Activated CD8-positive, alpha-beta memory T cell treated with anti-CD3 and anti-CD28 coated beads, Interleukin-2, amount 50 U/mL, for 48 hours (primary cell): ENCODE measurements around the gene ALDH3A2.

ENCODE experiments used
- DNase-seq: peaks from one replicate; pipeline ENCODE4 v3.0.0-alpha.2; 2020

ALDH3A2 gene

DNA sequence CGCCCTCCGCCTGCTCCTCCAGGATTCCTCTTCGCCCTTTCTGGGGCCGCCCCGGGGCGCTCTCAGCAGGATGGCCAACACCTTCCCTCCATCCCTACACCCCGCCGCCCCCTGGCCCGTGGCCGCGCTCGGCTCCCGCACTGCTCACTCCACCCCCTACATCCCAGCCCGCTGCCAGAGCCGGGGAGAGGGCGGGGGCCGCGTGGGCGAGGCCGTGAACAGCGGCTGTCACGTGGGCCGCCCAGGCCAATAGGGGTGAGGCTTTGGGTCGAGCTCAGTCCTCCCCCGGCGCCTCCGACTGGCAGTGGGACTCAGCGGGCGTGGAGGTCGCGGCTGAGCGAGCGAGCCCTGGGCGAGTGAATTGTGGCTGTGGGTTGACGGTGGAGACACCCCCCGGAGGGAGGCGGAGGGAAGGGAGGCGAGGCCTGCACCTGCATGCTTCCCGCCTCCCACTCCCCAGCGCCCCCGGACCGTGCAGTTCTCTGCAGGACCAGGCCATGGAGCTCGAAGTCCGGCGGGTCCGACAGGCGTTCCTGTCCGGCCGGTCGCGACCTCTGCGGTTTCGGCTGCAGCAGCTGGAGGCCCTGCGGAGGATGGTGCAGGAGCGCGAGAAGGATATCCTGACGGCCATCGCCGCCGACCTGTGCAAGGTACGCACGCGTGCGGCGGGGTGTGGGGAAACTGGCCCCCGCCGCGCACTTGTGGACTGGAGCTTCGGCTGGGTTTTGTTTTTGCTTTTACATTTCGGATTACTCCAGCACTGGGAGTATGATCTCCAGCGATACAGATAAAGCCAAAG, at the start of gene ALDH3A2:
ALDH3A2 (plus strand) TSS at position 277 of the 799 bp plus-strand sequence; CDS start at position 498, 221 bp downstream.
- DNase-seq, result peak; percentile 96

DNA sequence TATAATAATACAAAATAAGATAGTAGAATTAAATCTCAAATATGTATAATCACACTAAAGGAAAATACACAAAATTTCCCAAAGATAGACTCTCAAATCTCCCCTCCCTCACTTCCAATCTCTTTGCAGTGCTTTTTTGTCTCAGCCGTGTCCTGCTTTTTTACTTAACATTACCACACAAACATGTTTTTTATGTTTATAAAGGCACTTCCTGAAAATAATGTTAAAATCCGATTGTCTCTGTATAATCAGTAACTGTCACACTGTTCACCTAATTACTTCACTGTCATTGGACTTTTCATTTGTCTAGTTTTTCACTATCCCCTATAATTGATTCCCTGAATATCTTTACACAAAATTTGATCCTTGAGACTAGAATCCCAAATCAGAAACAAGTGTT, 38.2 kb upstream of the ALDH3A2 start:
- DNase-seq, result no peak

DNA sequence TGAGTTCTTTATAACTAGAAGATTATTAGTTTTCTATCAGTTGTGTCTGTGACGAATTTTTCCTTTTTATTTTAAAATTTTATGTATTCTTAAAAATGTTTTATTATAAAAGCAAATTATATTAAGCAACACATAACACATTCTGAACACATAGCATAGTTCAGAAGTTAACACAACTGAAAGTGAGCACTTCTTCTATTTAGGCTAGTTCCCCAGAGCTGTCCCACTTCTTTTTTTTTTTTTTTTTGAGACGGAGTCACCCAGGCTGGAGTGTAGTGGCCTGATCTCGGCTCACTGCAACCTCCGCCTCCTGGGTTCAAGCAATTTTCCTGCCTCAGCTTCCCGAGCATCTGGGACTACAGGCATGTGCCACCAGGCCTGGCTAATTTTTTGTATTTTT, 37.7 kb upstream of the ALDH3A2 start:
- no peak for DNase-seq

DNA sequence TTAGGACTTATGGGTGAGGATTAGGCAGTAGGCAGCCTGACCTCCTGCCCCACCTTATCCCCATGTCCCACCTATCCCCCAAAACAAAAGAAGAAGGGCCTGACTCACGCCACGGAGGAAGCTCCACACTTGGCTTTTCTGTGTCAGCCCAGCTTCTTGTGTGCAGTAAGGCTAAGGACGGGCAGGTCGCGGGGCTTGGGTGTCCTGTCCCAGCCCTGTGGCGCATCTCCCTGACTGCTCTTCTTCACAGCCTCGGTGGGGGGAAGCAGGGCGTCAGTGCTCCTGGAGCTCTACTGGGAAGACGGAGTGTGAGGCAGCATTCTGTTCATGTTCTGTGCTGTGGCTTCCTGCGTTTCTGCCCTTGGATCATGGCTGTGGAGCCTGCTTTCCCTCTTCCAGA, 34.6 kb upstream of the ALDH3A2 start:
- no peak for DNase-seq

DNA sequence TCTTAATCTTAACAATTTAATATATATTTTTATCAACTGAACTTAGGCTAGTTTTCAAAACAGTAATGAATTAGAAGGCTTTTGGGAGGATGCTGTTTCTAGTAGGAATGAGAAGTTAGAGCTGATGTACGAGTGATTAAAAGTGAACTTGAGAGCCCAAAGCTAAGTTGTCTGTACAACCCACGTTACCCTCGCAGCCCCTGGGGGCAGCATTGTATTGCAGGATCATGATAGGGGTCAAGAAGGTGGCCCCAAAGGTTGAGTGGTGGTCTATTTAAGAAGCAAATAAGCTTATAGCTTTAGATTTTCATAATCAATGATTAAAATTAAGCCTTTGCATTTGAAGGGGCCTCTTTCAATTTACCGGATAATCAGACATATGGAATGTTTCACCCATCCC, 33.7 kb upstream of the ALDH3A2 start:
- DNase-seq, result no peak

DNA sequence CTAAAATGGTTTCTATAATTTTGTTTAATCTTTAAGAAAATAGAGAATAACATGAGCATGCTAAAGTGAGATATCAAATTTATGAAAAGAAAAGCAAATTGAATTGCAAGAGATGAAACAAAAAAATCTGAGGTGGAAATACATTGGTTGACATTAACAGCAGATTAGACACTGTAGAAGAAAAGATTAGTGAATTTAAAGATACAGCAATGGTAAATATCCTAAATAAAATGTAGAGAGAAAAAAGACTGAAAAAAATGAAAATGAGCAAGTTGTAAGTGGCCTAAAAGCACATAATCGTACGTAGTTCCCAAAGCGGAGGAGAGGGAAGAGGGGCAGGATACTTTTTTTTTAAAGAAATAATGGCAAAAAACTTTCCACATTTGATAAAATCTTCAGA, 30.5 kb upstream of the ALDH3A2 start:
- no peak for DNase-seq

DNA sequence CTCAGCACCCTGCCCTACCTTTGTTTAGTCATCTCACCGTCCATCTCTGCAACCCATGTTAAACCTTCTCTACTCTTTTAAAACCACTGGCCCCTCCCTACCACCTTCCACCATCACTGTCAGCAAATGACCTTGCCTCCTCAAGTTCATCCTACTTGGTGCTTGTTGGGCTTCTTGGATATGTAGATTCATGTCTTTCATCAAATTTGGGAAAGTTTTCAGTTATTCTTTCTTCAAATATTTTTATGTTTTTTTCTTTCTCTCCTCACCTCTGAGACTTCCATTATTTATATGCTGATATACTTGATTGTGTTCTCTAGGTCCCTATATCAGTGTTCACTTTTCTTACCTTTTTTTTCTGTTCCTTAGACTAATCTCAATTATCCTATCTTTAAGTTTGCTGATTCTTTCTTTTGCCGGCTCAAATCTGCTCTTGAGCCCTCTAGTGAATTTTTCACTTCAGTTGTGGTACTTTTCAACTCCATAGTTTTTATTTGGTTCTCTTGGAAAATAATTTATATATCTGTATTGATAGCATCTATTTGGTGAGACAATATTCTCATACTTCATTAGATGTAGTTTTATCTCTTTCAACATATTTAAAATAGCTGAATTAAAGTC, 28.7 kb upstream of the ALDH3A2 start:
- DNase-seq, result no peak

DNA sequence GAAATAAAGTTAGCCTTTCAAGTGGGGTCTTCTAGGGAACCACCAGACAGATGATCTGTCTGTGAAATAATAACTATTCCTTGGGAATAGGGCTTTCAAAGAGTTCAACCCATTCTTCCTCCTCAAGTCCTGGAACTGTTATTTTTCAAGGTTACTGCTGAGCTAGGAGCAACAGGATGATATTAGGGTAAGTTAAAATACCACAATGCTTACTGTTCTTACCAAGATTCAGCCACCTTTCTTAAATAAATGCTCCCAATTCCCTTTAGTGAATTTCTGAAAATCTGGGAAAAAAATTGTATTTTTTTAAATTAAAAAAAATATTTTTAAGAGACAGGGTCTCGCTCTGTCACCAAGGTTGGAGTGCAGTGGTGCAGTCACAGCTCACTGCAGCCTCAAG, 26.9 kb upstream of the ALDH3A2 start:
- no peak for DNase-seq

DNA sequence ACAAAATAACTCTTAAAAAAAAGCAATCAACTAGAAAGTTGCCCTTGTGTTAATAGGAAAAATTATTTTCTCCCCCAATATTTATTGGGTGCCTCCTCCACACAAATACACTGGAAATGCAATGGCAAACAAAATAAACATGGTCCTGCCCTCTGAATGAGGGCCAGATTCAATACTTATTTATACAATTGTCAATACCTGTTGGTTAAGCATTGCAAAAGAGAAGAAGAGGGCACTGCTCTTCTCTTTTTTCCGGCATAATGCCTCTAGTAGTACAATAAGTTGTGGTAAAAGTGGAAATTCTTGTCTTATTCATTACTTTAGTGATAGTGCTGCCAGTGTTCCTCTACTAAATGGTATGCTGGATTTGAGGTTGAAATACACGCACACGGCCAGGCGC, 22.5 kb upstream of the ALDH3A2 start:
- DNase-seq, result no peak

DNA sequence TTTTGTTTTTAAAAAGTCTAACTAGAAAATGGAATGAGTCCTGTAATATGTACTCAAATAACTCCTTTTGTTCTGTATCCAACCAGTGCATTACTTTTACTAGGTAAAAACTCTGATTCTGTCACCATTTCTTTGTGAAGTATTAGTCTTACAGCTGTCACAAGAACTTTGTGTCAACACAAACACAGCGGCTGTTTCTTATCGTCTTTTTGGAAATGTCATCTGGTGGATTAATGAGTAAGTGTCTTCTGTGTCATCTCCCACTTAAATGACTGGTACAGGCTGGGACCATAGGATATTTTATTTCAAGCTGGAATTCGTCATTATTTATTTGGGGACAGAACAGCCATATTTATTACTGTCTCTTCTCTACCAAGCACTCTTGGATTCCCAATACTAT, 19.1 kb upstream of the ALDH3A2 start:
- DNase-seq, result no peak

DNA sequence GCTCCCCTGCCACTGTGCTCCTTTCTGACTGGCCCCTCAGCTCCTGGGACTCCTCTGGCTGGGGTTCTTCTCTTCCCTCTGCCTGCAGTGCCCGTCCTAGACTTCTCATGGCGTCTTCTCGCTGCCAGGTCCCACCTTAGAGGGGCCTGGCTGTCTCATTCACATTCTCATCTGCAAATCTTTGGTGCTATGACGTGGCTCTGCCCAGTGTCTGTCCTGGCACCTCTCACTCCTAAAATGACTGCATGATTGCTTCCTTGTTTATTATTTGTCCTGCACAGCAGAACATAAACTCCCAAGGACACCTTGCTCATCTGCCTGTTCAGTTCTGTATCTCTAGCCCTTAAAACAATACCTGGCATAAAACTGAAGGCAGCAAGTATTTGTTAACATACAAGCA, 18.5 kb upstream of the ALDH3A2 start:
- no peak for DNase-seq

DNA sequence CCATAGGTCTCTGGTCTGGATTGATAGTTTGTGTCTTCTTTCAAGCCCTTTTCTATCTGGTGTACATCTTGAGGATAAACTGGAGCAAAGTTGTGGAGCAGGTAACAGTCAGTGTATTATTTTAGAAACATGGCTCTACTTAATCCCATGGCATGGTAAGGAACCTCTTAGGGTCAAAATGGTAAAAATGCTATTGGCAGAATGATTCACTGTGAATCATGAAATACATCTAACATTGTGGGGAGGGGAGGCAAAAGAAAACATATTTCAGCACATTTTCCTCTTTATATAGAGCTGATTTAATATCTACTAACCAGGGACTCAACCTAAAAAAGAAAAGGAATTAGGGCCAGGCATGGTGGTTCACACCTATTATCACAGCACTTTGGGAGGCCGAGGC, 17.9 kb upstream of the ALDH3A2 start:
- no peak for DNase-seq

DNA sequence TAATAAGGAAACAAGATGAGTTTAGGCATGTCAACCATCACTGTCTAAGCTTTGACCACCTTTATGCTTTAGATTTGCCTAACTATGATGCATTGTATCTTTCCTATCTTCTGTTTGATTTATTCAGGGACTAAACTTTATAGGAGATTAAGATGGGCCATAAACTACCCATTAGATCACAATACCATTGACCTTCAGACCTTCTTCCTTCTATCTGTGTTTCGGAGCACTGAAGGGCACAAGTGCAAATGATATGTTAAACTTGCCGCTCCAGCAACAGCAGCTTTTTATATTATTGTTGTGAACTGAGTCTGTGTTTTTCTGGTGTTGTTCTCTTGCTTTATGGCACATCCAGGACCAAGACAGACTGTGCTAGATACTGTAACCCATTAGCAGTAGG, 16.6 kb upstream of the ALDH3A2 start:
- DNase-seq, result no peak

DNA sequence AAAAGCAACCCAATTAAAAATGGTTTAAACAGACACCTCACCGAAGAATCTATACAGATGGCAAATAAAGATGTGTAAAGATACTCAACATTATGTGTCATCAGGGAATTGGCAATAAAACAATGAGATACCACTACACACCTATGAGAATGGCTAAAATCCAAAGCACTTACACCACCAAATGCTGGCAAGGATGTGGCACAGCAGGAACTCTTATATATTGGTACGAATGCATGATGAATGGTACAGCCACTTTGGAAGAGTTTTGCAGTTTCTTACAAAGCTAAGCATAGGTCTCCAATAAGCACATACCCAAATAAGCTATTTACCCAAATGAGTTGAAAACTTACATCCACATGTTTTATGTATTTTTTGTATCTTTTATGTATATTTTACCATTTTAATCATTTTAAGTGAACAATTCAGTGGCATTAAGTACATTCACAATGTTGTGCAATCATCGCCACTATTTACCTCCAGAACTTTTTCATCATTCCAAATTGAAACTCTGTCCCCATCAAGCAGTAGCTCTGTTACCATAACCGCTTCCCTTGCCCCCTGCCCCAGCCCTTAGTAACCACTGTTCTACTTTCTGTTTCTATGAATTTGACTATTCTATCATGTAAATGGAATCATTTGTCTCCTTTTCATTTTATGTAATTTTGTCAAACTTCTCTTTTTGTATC, 6.7 kb upstream of the ALDH3A2 start:
- no peak for DNase-seq

DNA sequence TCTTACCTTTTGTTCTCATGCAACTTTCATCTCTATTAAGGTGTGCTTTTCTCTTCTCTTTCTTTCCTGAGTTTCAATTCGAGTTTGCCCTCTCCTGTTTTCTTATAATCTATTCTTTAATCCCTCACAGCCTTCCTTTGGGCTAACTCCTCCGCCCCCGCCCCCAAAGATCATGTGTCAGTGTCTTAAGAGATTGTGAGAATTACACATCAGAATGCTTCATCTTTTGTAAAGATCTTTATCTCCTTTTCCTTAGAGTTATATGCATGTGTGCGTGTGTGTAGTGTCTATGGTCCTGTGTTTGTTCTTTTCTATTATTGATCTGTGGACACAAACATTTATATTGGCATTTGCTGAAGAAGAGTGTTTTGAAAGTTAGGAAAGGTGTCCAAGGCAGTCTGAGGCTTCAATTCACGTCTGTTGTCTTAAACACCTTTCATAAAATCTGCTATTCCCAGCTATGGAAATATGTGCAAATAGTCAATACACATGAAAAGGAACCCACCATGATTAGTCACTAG, 6.1 kb upstream of the ALDH3A2 start:
- DNase-seq, result no peak

DNA sequence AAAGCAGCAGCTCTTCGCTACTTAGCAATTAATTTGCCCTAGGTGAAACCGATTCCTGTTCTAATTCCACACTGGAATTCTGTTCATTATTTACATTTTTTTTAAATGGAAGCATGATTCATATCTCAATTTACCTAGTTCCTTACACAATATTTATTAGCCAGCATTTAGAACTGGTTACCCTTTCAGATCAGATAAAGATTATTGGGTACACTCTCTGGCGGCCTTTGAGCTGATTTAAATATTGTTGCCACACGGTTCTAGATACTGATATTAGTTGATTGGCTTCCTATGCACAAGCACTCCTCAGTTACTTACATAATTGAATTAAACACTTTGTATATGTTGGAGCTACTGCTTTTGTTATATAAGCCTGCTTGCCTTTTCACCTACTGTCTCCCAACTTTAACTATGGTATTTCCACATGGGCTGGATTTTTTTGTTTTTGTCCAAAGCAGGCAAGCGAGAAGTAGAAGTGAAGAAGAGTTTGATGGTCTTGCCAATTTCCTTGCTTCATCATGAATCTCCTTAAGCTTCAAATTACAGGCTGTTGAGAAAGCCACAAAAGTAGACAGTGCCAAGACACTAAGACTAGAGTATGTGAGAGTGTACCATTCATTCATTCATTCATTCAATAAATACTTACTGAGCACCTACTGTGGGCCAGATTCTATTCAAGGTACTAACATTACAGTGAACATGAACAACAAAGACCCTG, 3.9 kb upstream of the ALDH3A2 start:
- DNase-seq, result no peak

DNA sequence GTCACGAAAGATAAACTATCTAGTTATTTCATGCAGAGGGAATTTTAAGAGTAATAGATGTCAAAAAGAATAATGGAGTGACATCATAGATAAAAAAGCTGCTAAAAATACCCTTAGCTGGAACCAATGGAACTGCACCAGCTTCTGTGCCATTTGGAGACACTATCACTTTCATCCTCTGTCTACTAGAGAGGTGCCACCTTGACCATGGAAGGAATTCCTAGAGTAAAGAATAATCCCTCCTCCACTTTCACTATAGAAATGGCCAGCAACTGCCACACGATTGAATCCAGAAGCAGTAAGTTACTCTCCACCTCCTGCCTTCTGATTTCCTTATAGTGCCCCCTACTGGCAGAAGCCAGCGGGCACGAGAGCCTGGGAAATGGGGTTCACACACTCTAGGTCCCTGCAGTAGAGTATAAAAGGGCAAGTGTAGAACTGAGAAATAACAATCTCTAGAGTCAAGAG, 2.8 kb upstream of the ALDH3A2 start:
- DNase-seq, result peak; percentile 82

DNA sequence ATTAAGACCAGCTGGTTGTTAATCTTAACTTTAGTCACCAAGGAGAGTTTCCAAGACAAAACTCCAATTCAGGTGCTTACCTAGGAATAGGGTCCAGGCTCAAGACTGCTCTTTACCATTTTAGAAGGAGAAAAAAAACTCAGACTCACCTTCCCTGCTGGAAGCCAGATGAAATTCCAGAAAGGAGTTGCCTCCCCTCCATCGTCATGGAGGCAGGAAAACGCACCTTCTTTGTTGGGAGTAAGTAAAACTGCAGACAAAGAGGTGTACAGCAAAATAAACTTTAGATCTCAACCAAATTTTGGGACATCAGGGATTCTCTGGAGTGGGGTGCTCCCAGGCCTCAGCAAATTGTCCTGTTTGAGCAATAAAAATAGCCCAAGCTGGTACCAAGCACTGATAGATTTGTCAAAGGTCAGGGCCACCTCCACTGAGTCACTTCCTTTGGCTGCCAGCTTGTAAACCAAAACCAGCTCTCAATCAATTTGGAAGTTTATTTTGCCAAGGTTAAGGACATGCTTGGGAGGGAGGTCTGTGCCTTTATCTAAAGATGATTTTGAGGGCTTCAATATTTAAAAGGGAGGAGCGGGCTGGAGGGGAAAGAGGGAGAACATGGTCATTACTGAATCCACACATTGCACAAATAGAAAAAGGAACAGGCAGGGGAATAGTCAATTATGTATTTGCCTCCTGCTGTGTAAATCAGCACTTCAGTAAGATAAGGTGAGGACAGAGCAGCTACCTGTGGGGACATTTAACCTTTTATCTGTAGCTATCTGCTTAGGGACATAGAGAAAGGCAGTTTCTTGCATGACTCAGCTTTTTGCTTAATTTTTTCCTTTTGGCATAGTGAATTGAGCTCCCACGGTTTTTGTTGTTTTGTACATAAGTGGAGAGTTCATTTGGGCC, 1.5 kb upstream of the ALDH3A2 start:
- DNase-seq, result no peak

DNA sequence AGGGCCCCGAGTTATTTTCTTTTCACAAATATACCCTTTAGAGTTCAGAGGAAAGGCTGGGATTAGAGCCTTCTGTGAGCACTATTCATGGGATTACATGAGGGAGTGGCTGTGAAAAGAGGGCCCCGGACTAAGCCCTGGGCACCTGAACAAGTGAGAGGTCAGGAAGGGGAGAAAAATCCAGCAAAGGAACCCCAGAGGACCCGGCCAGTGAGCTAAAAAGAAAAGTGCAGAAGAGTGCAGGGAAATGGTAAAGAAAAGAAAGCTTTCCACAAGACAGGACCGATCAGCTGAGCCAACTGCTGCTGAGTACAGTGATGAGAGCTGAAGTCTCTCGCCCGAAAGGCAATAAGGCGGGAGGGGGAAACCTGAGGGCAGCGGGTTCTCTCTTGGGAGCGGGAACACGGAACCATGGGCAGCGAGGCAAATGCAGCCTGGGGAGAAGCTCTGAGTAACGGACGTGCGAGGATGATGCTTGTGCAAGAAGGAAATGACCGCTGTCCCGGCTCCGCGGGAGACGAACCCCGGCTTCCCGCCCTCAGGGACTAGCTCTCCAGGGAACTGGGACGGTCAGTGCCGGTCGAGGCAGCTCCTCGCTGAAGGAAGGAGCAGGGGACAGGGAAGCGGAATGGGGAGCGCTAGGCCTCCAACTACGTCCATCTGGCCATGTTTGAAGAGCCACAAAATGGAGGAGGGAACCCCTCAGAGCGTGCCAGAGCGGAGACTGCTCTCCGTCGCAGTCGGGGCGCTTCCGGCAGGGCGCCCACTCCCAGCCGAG, 665 bp upstream of the ALDH3A2 start:
- peak; percentile 76 for DNase-seq

DNA sequence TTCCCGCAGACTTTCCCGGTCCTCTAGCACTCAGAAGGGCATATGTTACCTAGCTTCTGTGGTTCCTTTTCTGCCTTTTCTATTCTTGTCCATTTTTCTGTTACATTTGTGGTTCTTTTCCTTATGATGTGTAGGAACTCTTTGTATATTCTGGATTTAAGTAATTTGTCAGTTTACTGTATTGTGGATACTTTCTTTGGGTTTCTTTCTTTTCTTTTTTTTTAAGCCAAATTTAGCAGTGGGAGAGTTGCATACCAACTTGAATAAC, 657 bp downstream of the ALDH3A2 start:
- no peak for DNase-seq

DNA sequence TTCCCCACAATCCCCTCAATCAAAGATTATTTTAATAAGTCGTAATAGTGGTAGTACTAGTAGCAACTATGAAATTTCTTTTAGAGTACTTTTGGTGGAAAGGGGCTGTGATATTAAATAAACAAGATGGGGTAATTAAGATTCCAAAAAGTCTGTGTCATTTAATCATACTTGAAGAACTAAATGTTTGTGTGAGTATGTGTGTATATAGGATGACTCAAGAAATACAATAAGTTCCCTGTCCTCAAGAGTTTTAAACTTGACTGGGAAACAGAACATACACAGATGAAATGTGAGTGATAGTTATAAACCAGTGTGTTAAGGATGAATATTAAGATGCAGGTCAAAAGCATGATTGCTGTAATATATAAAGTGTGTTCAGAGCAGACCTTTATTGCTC, 2.3 kb downstream of the ALDH3A2 start:
- DNase-seq, result no peak
